CD4-positive, alpha-beta T cell treated with Interleukin-2 at 100 ng/mL for 4 hours (primary cell): ENCODE measurements around the gene NUCB2.

Experiments used
- DNase-seq: peaks from one replicate; pipeline ENCODE4 v3.0.0-alpha.2; 2020; ENCODE audit warnings: low spot score

NUCB2 gene

GRCh38 chr11:17333799-17334586, 57.5 kb downstream of the NUCB2 start:
- peak; percentile 6 for DNase-seq

- no peak for DNase-seq
Measured at GRCh38 chr11:17343257-17343656, 66.7 kb downstream of the NUCB2 start.

DNA sequence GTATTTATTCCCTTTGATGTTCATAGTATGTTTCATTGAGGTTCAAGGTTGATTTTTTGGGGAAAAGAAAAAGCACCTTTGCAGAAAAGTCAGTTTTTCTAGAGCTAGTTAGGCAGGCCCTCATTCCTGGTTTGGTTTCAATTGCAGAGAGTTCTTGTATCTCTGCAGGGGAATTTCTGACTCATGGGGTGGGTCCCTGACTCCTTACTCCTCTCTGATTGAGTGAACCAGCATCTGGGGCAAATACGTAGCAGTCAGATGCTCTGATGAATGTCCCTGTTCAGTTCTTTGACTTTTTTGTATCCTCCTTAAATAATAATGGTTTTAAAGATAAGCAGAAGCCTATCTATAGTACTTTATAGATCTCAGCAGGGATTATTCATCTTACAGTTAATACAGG, 67.4 kb downstream of the NUCB2 start:
- DNase-seq, result no peak

GRCh38 chr11:17347676-17348075, 71.1 kb downstream of the NUCB2 start:
- no peak for DNase-seq

DNA sequence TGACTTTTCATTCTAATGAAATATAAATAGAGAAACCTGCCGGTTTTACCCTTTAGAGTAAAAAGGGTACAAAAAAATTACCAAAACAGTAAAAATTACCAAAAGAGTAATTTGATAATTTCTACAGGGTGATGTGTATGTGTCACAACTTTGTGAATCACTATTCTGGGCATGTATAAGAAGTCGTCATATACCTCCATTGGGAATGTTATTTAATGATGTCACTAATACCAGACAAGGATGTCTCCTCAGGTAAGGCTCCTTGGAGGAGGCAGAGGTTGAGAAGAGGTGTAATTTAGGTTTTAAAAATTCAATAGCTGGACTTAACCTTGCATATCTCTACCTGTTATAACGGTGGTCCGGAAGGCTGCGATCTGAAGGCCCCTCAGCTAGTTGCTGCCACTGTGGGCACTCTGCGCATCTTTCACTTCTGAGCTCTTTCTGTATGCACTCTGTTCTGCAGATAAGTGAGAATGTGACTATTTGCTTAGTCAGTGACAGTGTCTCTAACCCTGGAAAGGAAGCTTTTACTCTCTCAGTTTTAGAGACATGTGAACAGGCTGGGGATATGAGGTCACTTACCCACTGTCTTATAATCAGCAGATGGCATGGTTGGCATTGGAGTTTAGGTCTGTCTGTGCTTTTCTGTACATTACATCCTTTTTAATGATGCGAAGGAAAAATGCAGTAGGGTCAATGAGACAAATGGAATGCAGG, 74.1 kb downstream of the NUCB2 start:
- DNase-seq, result no peak

GRCh38 chr11:17351172-17351509, 74.6 kb downstream of the NUCB2 start:
- no peak for DNase-seq

DNA sequence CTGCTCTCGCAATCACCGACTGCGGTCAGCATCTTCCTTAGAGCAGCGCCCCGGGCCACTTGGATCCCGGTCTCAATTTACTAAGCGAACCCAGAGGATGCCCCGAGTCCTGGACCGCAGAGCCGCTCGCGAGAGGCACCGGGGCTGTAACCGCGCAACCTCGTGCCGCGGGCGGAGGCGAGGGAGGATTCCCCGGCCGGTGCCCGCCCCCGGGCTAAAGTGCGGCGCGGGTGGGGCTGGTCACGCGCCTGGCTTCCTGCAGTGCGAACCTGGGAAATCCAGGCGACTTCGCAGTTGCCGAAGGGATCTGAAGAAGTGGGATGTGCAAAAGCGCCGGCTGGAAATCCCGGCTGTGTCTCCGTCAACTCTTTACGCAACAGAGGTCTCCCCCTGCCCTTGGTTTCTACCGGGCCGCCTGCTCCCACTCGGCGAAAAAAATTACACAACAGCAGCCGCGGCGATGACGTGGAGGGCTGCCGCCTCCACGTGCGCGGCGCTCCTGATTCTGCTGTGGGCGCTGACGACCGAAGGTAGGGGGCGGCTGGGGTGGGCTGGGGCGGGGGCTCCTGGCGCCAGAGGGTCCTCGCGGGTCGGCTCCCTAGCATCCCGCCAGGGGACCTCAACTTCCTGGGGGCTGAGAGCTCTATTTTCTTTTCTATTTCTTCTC, 75.1 kb downstream of the NUCB2 start, which contains the start of gene NCR3LG1:
TSS of gene NCR3LG1 (plus strand) at position 291 of the 667 bp plus-strand sequence. CDS start at position 461, 170 bp downstream.
- DNase-seq, result peak; percentile 47

DNA sequence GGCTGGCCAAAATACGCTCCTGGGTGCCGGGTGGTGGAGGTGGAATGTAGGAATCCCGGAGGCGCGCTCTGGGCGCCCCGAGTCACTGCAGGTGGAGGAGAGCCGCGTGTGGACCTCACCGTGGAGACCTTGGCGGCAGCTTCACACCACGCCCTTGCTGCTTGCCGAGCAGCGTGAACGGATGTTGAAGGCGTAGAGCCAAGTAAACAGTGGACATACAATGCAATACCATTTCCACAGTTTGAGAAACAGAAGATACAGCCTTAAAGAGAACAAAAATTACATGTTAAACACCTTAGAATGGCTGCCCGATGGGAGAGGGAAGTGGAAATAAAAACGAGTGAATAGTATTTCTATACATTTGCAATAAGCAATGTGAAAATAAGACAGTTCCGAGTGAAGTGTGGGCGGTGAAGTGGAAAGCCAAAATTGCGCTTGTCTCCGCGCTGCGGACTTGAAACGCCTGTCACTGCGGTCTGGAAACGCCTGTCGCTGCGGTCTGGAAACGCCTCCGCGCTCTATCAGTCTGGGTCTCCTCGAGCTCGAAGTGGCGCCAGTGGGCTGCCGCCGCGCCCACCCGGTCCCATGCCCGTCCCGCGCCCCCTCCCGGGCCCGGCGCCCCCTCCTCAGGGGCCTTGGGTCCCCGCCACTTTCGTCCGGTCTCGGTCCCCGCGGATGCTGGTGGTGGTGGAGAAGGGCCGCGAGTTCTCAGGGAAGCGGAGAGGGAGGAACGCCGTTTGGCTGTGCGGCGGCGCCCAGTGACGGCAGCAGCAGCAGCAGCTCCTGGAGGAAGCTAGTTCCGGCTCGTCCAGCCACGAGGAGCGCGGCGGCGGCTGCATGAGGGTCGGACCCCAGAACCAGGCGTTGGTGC, 76.6 kb downstream of the NUCB2 start:
- DNase-seq, result peak; percentile 31

DNA sequence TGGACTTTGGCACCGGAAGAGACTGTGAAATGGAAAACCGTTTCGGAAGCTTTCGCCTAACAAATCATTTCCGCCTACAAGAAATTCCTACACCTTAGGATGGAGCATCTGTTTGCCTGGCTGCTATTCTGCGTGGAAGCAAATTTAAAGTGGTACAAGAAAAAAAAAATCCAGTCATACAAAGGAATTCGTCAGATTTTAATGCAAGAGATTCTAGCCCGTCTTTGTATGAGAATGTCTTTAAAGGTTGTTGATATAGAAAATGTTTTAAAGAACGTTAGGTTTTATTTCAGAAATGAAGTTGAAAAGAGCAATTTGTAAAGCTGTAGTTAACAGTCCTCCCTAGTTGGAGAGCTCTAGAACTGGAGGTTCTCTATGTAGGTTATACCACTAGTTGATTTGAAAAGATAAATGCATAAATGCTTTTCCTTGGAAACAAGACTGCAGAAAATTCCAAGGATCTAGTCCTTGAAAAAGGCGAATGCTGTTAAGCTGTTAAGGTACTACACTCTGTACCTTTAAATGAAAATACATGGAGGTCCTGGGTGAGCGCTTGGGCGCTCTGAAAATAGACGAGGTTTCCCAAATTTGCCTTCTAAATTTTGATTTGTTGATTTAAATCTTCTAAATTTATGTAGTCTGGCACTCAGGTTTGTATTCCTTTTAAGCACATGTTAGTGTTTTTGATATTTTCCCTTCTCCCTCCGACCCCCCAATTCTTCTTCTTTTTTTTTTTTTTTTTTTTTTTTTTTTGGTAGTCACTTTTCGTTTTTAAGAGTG, 77.5 kb downstream of the NUCB2 start:
- no peak for DNase-seq

- peak; percentile 81 for DNase-seq
Measured at GRCh38 chr11:17354601-17354991, 78.1 kb downstream of the NUCB2 start.

GRCh38 chr11:17366495-17366894, 90.0 kb downstream of the NUCB2 start:
- no peak for DNase-seq

GRCh38 chr11:17368551-17368950, 92.0 kb downstream of the NUCB2 start:
- no peak for DNase-seq

GRCh38 chr11:17369094-17369493, 92.6 kb downstream of the NUCB2 start:
- DNase-seq, result no peak

DNA sequence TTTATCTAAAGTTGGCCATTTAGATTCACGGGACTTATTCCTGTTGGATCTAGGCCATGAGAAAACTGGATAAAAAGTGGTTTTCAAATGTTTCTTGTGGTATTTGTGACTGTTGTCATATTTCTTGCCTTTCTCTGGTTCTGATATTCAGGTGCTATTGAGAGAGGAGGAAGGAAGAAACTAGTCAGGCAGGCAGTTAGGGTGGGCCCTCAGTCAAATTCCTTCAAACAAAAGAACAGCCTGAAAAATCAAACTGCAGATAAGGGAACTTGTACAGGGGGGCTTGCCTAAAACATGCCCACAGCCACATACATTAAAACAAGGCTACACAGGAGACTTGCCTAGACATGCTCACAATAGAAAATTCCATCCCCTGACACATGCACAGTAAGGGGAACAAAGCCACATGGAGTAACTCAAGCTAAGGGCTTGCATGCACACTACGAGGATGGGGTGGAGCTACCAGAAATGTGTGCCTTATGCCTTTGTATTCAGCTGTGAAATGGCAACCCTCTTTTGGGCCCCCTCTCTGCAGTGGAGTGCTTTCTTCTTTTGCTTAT, 93.2 kb downstream of the NUCB2 start:
- DNase-seq, result no peak

- DNase-seq, result no peak
Measured at GRCh38 chr11:17371614-17372013, 95.1 kb downstream of the NUCB2 start.

- DNase-seq, result no peak
Measured at GRCh38 chr11:17375547-17375946, 99.0 kb downstream of the NUCB2 start.

- no peak for DNase-seq
Measured at GRCh38 chr11:17376493-17376892, 100.0 kb downstream of the NUCB2 start.

- no peak for DNase-seq
Measured at GRCh38 chr11:17378655-17379054, 102.1 kb downstream of the NUCB2 start.

DNA sequence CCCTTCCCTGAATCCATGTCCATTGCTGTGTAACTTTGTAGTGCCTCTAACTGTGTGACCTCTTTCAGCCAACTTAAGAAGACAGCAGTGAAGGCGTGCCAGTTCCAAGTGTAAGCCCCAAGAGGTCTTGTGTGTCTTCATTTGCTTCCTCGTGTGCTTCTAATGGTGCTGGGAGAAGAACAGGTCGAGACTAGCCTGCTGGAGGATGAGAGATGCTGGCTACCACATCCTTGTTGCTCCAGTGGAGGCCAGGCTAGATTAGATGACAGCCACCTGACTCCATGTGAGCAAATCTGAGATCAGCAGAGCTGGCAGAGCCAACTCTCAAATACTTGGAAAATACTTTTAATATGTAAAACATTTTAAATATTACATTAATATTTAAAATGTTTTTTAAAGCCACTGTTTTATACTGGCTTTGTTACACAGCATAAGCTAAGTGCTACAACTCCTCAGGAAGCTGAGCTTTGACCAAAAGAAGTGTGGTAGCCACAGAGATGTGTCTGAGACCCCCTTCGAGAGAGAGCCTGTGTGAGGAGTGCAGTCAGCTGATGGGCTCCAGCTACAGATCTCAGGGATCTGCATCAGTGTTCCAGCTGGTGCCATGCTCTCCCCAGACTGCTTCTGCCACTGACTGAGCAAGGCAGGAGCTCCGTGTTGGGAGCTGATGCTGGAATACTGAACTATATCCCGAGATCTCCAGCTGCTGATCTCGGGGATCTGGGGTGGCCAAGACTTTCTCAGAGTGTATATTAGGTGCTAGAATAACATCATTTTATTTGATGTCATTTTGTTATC, 103.0 kb downstream of the NUCB2 start:
- DNase-seq, result no peak

DNA sequence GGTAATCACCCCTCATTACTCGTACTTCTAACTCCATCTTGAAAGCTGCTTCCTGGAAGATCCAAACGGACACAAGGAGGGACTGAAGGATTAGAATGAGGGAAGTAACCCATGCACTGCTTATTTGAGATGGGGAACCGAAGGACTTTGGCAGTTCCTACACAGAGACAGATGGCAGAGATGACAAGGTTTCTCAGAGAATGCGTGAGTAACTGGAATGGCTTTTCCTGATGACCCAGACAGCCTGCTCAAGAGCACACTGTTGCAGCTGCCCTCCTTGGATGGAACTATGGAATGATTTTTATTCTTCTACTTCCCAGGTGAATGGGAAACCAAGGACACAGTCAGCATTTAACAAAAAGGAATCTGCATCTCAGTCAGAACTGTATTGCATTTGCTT, 104.6 kb downstream of the NUCB2 start:
- no peak for DNase-seq
